Stimulated activated CD4-positive, alpha-beta T cell treated with anti-CD3 and anti-CD28 coated beads, TNF-alpha, amount 100 ng/mL, for 1 hour (primary cell): ENCODE results near the gene CTNNBL1.
"Not testable (repeated sequence)": the region's sequence is repeated elsewhere in the genome, so short reads cannot be mapped to it uniquely, and the experiment has no call there.

ENCODE experiments used
- DNase-seq, 3 donors: peaks; one replicate each; pipeline ENCODE4 v3.0.0-alpha.2; 2020; ENCODE audit warnings: low read depth in 3 of 3, low spot score in 1 of 3

The CTNNBL1 gene

GRCh38 chr20:37677969-37678861 is 15.6 kb upstream of the CTNNBL1 start:
- no peak for DNase-seq

DNA sequence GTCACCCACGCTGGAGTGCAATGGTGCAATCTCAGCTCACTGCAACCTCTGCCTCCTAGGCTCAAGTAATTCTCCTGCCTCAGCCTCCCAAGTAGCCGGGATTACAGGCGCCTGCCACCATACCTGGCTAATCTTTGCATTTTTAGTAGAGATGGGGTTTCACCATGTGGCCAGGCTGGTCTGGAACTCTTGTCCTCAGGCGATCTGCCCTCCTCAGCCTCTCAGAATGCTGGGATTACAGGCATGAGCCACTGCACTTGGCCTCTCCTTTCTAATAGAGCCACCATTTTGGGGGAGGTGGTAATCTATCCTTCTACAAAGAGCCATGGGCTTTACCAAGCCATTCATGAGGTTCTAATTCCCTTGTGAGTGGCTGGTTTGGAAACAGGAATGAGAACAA is 14.1 kb upstream of the CTNNBL1 start:
- DNase-seq = not testable (repeated sequence)

GRCh38 chr20:37680420-37680819 is 13.4 kb upstream of the CTNNBL1 start:
- DNase-seq = no peak

GRCh38 chr20:37681384-37682112 is 12.3 kb upstream of the CTNNBL1 start:
- DNase-seq = no peak

DNA sequence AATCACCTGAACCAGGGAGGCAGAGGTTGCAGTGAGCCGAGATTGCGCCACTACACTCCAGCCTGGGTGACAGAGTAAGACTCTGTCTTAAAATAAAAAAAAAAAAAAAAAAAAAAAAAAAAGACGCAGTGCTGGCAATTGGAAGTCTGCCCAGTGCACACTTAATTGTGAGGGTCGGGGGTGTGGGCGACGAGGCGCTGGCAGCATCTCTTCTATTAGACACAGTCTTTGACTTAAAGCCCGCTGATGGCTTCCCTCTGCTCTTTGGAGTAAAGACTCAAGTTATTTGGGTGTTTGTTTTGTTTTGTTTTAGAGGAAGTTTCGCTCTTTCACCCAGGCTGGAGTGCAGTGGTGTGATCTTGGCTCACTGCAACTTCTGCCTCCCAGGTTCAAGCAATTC is 10.7 kb upstream of the CTNNBL1 start:
- not testable (repeated sequence) for DNase-seq

- no peak for DNase-seq
These were observed 6.9 kb upstream of the CTNNBL1 start for GRCh38 chr20:37686762-37687477.

GRCh38 chr20:37687478-37687805 is 6.4 kb upstream of the CTNNBL1 start:
- DNase-seq = no peak

GRCh38 chr20:37688093-37688492 is 5.7 kb upstream of the CTNNBL1 start:
- DNase-seq = no peak

GRCh38 chr20:37690626-37691369 is 3.0 kb upstream of the CTNNBL1 start:
- no peak for DNase-seq

DNA sequence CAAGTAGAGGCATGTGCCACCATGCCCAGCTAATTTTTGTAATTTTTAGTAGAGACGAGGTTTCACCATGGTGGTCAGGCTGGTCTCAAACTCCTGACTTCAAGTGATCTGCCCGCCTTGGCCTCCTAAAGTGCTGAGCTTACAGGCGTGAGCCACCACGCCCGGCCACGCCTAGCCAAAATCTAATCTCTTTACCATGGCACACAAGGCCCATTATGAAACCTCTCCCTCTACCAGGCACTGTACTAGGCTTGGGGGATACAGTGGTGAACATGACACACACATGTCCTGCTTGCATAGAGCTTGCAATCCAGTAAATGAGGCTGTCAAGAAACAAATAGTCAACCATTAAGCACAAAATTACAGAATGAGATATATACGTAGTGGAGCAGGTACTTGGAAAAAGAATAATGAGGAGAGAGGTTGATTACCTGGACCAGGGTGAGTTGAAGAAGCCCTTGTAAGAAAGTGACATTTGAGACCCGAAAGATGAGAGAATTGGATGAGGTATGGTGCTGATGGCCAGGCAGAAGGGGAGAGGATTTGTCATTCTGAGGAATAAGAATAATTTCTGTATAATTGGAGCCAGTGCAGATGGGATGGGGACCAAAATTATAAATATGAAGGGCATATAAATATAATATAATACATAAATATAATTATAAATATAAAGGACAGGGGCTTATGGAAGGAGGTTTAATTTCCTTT is 1.2 kb upstream of the CTNNBL1 start:
- no peak for DNase-seq

- no peak for DNase-seq
These were observed 592 bp upstream of the CTNNBL1 start for GRCh38 chr20:37693242-37693634.

GRCh38 chr20:37695684-37696342 is 2.0 kb downstream of the CTNNBL1 start:
- DNase-seq = no peak

- no peak for DNase-seq
These were observed 3.5 kb downstream of the CTNNBL1 start for GRCh38 chr20:37697314-37697713.

- no peak for DNase-seq
These were observed 5.4 kb downstream of the CTNNBL1 start for GRCh38 chr20:37699202-37699601.

DNA sequence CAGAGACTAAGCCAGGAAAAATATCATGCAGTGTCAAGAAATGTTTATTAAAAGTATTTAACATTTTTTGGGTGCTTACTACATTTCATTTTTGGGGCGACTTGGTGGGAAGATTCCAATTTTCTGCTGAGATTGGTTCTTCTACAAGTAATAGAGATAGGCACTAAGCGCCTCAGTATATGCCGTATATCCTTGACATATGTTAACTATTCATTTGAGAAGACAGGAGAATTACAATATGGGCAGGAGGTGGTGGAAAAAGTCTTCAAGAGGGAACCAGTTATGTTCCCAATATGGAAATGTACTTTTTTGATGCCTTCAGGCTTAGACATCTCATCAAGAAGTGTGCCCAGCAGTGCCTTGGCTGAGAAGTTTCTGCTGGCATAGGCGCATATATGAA is 6.5 kb downstream of the CTNNBL1 start:
- no peak for DNase-seq

- not testable (repeated sequence) for DNase-seq
These were observed 7.8 kb downstream of the CTNNBL1 start for GRCh38 chr20:37701676-37702075.

GRCh38 chr20:37702403-37703034 is 8.7 kb downstream of the CTNNBL1 start:
- DNase-seq = no peak

DNA sequence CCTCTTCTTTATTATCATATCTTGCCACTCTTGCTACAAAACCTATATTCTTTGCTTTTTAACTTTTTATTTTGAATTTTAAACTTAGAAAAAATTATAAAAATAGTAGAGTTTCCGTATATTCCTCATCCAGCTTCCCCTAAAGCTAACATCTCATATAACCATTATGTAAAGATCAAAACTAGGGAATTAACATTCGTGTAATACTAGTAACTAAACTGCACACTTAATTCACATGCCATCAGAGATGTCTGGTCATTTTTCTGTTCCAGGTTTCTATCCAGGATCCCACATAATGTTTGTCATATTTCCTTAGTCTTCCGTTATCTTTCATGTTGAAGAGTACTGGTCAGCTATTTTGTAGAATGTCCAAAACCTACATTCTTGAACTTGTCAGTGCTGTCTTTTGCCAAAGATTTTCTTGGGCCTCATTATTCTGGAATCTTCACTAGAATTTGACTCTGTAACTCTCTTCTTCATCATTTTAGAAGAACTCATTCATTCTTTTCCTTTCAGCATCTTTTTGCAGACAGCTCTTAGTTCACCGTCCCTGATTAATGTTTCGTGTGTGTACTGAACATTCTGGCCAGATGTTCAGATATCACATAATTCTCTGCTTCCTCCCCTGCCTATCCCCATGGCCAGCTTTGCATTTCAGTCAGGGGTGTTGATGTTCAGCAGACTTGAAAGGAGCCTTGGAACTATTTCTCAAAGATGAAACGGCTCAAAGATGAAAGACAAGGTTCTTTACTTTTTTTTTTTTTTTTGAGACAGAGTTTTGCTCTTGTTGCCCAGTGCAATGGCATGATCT is 9.4 kb downstream of the CTNNBL1 start:
- DNase-seq = no peak

GRCh38 chr20:37704955-37705354 is 11.1 kb downstream of the CTNNBL1 start:
- DNase-seq = no peak
